Neural progenitor cell (in vitro differentiated cells): Measurements from ENCODE around the gene PAK1.

Experiments used
- CTCF ChIP-seq: fragments of 200-600 bp; sonication (generic); IDR thresholded peaks from 2 replicates; pipeline ENCODE4 v1.5.1; 2017; ENCODE audit warnings: antibody characterized with exemption, mild to moderate bottlenecking
- EZH2 ChIP-seq: fragments of 200-600 bp; sonication (generic); IDR thresholded peaks from 2 replicates; pipeline ENCODE4 v1.6.1; 2017; ENCODE audit warnings: antibody characterized with exemption, mild to moderate bottlenecking, moderate library complexity
- EZH2phosphoT487 ChIP-seq: fragments of 200-600 bp; sonication (generic); IDR thresholded peaks from 2 replicates; pipeline ENCODE4 v1.6.1; 2017; ENCODE audit warnings: antibody characterized with exemption

GRCh38 chr11:77395460-77396173 lies 78.3 kb downstream of the PAK1 start:
- TF ChIP-seq EZH2 (no peak), CTCF (no peak), EZH2phosphoT487 (no peak)
